Ascending aorta (tissue), 2 donors: ENCODE data around the gene UROD. TPM values are rescaled to one million over a fixed set of nuclear protein-coding genes. Genes with fewer than 3 reads are reported as not detected.

Experiments used
- DNase-seq, 2 donors: peaks; one replicate each; pipeline ENCODE4 v3.0.0-alpha.2; 2019; ENCODE audit warnings: low spot score in 2 of 2
- H3K27ac ChIP-seq, 2 donors: fragments of 200-600 bp; sonication (generic); one replicate each; pipeline ENCODE4 v1.5.1; 2016 to 2017; ENCODE audit warnings: mild to moderate bottlenecking in 1 of 2
- H3K27me3 ChIP-seq: fragments of 200-600 bp; sonication (generic); one replicate; pipeline ENCODE4 v1.5.1; 2017
- H3K36me3 ChIP-seq, 2 donors: fragments of 200-600 bp; sonication (generic); one replicate each; pipeline ENCODE4 v1.5.1; 2016
- H3K4me1 ChIP-seq, 2 donors: fragments of 200-600 bp; sonication (generic); one replicate each; pipeline ENCODE4 v1.5.1; 2016 to 2017; ENCODE audit warnings: mild to moderate bottlenecking in 1 of 2
- H3K4me3 ChIP-seq, 2 donors: fragments of 200-600 bp; sonication (generic); one replicate each; pipeline ENCODE4 v1.5.1; 2016 to 2017; ENCODE audit warnings: mild to moderate bottlenecking in 1 of 2
- H3K9me3 ChIP-seq, 2 donors: fragments of 200-600 bp; sonication (generic); one replicate each; pipeline ENCODE4 v1.5.1; 2016
- CTCF ChIP-seq, 3 experiments: fragments of 200-600 bp in 2 of 3; fragments of 450-650 bp in 1 of 3; sonication (generic) in 2 of 3; IDR thresholded peaks; one replicate each; pipeline ENCODE4 v1.5.1; 2016 to 2019; ENCODE audit warnings: antibody characterized with exemption in 3 of 3, mild to moderate bottlenecking in 1 of 3, moderate library complexity in 1 of 3
- intact Hi-C: fragments of 100-400 bp; cut with DNase I; formaldehyde crosslinking; loops from one replicate; pipeline ENCODE4 v1.15.1; 2023
- total RNA-seq: library from RNA; depleted of rRNA; stranded (reverse); fragments of >200 nt; gene quantifications from one replicate; pipeline ENCODE4 v1.1.0, GENCODE V29; 2016

Gene UROD
- total RNA-seq, 1 donor from 2014 or later, result 150 TPM

DNA sequence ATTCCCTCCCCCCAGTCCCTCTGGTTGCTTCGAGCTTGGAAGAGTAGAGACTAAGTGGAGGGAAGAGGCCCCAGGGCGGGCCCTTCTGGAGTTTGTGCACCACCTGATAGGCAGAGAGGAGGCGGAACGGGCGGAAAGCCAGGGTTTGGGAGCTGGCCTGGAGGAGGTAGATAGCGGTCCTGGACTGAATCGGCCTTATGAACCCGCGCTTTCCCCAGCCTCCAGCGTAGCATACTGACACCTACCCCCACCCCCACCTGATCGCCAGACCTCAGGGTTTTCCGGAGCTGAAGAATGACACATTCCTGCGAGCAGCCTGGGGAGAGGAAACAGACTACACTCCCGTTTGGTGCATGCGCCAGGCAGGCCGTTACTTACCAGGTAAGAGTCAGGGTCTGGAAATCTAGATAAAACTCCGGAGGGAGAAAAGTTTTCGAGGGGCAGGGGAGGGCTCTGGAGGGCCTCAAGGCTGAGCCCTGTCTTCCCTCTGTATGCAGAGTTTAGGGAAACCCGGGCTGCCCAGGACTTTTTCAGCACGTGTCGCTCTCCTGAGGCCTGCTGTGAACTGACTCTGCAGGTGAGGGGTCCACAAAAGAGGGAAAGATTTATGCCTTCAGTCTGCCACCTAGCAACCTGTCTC, 705 bp downstream of the UROD start:
- peak in 1 of 2 donors; percentile 76 for DNase-seq
- peaks cover 20 to 31% of the 10 kb centered on the region in 2 donors for H3K4me1 ChIP-seq
- peaks cover 18 to 20% of the 10 kb centered on the region in 2 donors for H3K36me3 ChIP-seq
- TF ChIP-seq CTCF (IDR thresholded peaks at IDR 0.05), result no peak
- H3K9me3 ChIP-seq, result no peaks in the 10 kb centered on the region
- peak overlapping the region; percentile 70 to 86 for H3K4me3 ChIP-seq
- no peaks in the 10 kb centered on the region for H3K27me3 ChIP-seq
- intact Hi-C loops, result loop anchor here (1.0 to 5.0 kb wide), 7 partner anchors 175 to 560 kb away; partner anchors contain the start of genes BEST4, MUTYH, RNU5D-1 and TESK2
- peak overlapping the region; percentile 65 to 77 for H3K27ac ChIP-seq

- no peak overlapping the region for H3K27ac ChIP-seq
- H3K27me3 ChIP-seq, result no peaks in the 10 kb centered on the region
- intact Hi-C loops, result loop anchor here (1.0 to 5.0 kb wide), 6 partner anchors 176 to 559 kb away; partner anchors contain the start of genes BEST4, RNU5D-1 and TESK2
- DNase-seq, result no peak
- TF ChIP-seq CTCF (IDR thresholded peaks at IDR 0.05), result no peak
- H3K36me3 ChIP-seq, result peaks cover 9 to 10% of the 10 kb centered on the region in 2 donors
- H3K4me3 ChIP-seq, result peak overlapping the region in 1 of 2 donors; percentile 86
- H3K4me1 ChIP-seq, result peaks cover 20 to 31% of the 10 kb centered on the region in 2 donors
- H3K9me3 ChIP-seq, result no peaks in the 10 kb centered on the region
These were observed 1.6 kb downstream of the UROD start for GRCh38 chr1:45013551-45014209.

- H3K9me3 ChIP-seq, result no peaks in the 10 kb centered on the region
- peak; percentile 81 to 91 (median 85) for TF ChIP-seq CTCF (IDR thresholded peaks at IDR 0.05)
These were observed 2.4 kb downstream of the UROD start for GRCh38 chr1:45014321-45015028.

DNA sequence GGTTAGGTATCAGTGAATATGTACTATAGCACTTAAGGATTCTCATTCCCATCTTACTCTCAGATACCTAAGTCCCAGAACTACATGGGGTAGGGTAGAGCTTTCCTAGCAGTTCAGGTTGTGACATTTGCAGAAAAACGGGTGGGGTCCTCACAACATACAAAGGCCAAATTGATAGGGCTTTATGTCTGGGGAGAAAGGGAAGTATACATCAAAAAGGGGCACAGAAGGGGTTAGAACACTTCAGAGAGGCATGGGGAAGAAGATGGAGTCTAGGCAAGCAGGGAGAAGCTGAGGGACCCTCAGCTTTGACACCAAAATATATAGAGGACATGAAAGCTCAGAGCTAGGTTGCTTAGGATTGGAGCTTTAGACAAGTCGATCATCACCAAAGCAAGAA, 3.6 kb downstream of the UROD start:
- no peak for DNase-seq
- Histone ChIP-seq H3K36me3 (no peaks in the 10 kb centered on the region), H3K4me3 (no peak overlapping the region), H3K27me3 (no peaks in the 10 kb centered on the region), H3K9me3 (no peaks in the 10 kb centered on the region), H3K4me1 (peaks cover 9 to 18% of the 10 kb centered on the region in 2 donors), H3K27ac (no peak overlapping the region)
- intact Hi-C loops, result no loop called here
- no peak for TF ChIP-seq CTCF (IDR thresholded peaks at IDR 0.05)

More at GRCh38 chr1:45014321-45015028, 2.4 kb downstream of the UROD start:
- intact Hi-C loops, result loop anchor here (1.0 to 5.0 kb wide), 5 partner anchors 177 to 558 kb away; partner anchors contain the start of genes BEST4 and RNU5D-1
- H3K36me3 ChIP-seq, result peaks cover 1 to 2% of the 10 kb centered on the region in 2 donors
- H3K4me3 ChIP-seq, result no peak overlapping the region
- H3K27ac ChIP-seq, result no peak overlapping the region
- DNase-seq, result peak; percentile 43 to 91
- H3K4me1 ChIP-seq, result peaks cover 16 to 26% of the 10 kb centered on the region in 2 donors
- no peaks in the 10 kb centered on the region for H3K27me3 ChIP-seq

GRCh38 chr1:45016090-45016697, 4.1 kb downstream of the UROD start:
- peaks cover 9 to 18% of the 10 kb centered on the region in 2 donors for H3K4me1 ChIP-seq
- no peak overlapping the region for H3K4me3 ChIP-seq
- no peaks in the 10 kb centered on the region for H3K27me3 ChIP-seq
- intact Hi-C loops, result no loop called here
- no peaks in the 10 kb centered on the region for H3K9me3 ChIP-seq
- TF ChIP-seq CTCF (IDR thresholded peaks at IDR 0.05), result no peak
- no peaks in the 10 kb centered on the region for H3K36me3 ChIP-seq
- no peak for DNase-seq
- H3K27ac ChIP-seq, result no peak overlapping the region
